ENCODE data around the gene IL23R. TPM values are rescaled to one million over a fixed set of nuclear protein-coding genes. Genes with fewer than 3 reads are reported as not detected.
"Not testable (repeated sequence)": the region's sequence is repeated elsewhere in the genome, so short reads cannot be mapped to it uniquely, and the experiment has no call there.

IL23R gene
- total RNA-seq, 1 experiment from 2014 or later = 1.5 TPM

GRCh38 chr1:67144696-67145095, 21.6 kb upstream of the IL23R start:
- DNase-seq (ENCODE audit: low read depth, low spot score) = peak; percentile 36
- in situ Hi-C loops (cut with HindIII; ENCODE audit: low pct_unique_long_range_greater_than_20kb, low sequenced_read_pairs) = no loop called here

GRCh38 chr1:67146101-67146500, 20.2 kb upstream of the IL23R start:
- in situ Hi-C loops (cut with HindIII; ENCODE audit: low pct_unique_long_range_greater_than_20kb, low sequenced_read_pairs) = no loop called here
- DNase-seq (ENCODE audit: low read depth, low spot score) = no peak

DNA sequence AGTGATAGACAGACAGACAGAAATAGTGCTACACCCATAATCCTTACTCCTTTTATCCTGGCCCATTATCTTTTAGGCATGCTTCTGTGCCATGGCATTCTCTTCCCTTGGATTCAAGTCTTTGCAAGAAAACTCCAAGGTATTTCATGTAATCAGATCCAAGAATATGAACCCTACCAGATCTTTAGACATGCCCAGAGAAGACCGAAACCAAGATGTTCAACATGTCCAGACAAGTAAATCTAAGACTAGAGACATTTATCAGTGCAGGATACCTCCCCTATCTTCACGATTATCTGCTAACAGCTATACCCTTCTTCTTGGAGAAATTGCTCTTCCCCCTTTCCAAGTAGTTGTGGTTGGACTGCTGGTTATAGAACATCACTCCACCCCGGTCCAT, 19.7 kb upstream of the IL23R start:
- in situ Hi-C loops (cut with HindIII; ENCODE audit: low pct_unique_long_range_greater_than_20kb, low sequenced_read_pairs) = no loop called here
- DNase-seq (ENCODE audit: low read depth, low spot score) = no peak

DNA sequence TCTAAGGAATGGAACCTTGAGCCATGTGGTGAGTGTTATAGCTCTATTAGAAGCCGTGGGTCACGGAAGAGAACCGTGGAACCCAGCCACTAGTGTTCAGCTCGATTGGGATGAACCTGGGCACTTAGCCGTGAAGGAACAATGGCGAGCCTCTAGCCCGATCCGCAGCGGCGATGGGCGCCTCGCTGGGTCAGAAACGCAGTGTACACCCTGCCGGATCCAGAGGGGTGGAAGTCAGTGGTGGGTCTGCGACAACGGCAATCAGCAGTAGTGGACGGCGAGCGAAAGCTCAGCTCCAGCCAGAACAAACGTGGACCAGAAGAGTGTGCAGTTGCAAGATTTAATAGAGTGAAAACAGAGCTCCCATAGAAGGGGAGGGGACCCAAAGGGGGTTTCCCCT, 18.3 kb upstream of the IL23R start:
- in situ Hi-C loops (cut with HindIII; ENCODE audit: low pct_unique_long_range_greater_than_20kb, low sequenced_read_pairs); DNase-seq (ENCODE audit: low read depth, low spot score): not testable (repeated sequence)

GRCh38 chr1:67148516-67149178, 17.6 kb upstream of the IL23R start:
- in situ Hi-C loops (cut with HindIII; ENCODE audit: low pct_unique_long_range_greater_than_20kb, low sequenced_read_pairs) = no loop called here
- no peak for DNase-seq (ENCODE audit: low read depth, low spot score)

DNA sequence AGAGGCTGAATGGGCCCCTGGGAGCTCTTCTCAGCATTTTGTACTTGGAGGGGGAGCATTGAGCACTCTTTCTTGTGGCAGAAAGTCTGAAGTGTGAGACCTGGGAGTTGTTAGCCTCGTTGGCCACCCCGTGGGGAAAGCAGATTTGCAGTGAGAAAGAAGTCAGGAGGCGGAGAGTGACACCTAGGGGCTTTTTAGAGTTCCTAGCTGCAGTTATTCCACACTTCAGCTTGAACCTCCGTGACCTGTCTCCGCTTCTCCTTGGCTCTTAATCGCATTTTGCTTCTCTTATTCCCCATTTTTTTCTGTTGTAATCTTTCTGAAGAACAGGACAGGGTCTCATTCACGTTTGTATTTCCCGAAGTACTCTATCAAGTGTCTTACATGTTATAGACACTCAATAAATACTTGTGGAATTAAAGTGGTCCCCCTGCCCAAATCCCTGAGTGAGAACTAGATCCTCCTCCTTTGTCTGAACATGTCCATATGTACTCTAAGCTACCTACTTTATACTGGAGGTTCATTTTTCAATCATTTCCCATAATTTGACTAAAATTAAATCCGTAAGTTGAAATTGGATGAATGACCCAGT, 17.0 kb upstream of the IL23R start:
- peak; percentile 84 for DNase-seq (ENCODE audit: low read depth, low spot score)
- in situ Hi-C loops (cut with HindIII; ENCODE audit: low pct_unique_long_range_greater_than_20kb, low sequenced_read_pairs) = no loop called here

- in situ Hi-C loops (cut with HindIII; ENCODE audit: low pct_unique_long_range_greater_than_20kb, low sequenced_read_pairs) = no loop called here
These were observed 15.3 kb upstream of the IL23R start for GRCh38 chr1:67150931-67151330.

DNA sequence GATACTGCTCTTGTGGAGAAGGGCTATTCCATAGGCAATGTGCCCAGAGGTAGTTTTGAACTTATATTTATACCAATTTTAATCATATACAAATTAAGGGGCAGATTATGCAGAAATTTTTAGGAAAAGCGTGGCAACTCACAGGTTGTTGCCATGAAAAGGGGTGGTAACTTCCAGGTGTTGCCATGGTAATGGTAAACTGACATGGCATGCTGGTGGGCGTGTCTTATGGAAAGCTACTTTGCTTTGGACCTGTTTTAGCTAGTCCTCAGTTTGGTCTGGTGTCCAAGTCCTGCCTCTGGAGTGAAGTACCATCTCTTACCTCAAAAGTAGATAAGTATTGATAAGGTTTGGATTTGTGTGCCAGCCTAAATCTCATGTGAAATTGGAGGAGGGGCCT, 7.9 kb upstream of the IL23R start:
- in situ Hi-C loops (cut with HindIII; ENCODE audit: low pct_unique_long_range_greater_than_20kb, low sequenced_read_pairs) = no loop called here

More at GRCh38 chr1:67150931-67151330, 15.3 kb upstream of the IL23R start:
- DNase-seq (ENCODE audit: low read depth, low spot score) = no peak

GRCh38 chr1:67159233-67159632, 7.0 kb upstream of the IL23R start:
- in situ Hi-C loops (cut with HindIII; ENCODE audit: low pct_unique_long_range_greater_than_20kb, low sequenced_read_pairs) = no loop called here

More for the DNA sequence above, 7.9 kb upstream of the IL23R start:
- no peak for DNase-seq (ENCODE audit: low read depth, low spot score)

GRCh38 chr1:67162954-67163353, 3.3 kb upstream of the IL23R start:
- DNase-seq (ENCODE audit: low read depth, low spot score) = no peak
- in situ Hi-C loops (cut with HindIII; ENCODE audit: low pct_unique_long_range_greater_than_20kb, low sequenced_read_pairs) = no loop called here

More at GRCh38 chr1:67159233-67159632, 7.0 kb upstream of the IL23R start:
- no peak for DNase-seq (ENCODE audit: low read depth, low spot score)

DNA sequence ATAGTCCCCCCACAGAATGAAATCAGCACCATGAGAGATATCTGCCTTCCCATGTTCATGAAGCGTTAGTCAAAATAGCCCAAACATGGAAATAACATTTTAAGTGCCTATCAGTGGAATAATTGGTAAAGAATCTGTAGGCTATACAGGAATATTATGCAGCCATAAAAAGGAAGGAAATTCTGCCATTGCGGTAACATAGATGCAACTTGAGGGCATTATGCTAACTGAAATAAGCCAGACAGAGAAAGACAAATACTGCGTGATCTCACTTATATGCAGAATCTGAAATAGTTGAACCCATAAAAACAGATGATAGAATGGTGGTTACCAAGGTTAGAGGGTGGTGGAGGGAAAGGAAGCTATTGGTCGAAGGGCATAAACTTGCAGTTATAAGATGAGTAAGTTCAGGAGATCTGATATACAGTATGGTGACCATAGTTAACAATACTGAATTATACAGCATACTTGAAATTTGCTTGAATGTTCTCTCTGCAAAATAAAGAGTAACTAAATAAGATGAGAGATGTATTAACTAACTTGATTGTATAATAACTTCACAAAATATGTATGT, 699 bp upstream of the IL23R start:
- DNase-seq (ENCODE audit: low read depth, low spot score) = no peak

GRCh38 chr1:67169496-67169895, 3.2 kb downstream of the IL23R start:
- no peak for DNase-seq (ENCODE audit: low read depth, low spot score)
- in situ Hi-C loops (cut with HindIII; ENCODE audit: low pct_unique_long_range_greater_than_20kb, low sequenced_read_pairs) = no loop called here

More for the DNA sequence above, 699 bp upstream of the IL23R start:
- in situ Hi-C loops (cut with HindIII; ENCODE audit: low pct_unique_long_range_greater_than_20kb, low sequenced_read_pairs) = no loop called here

GRCh38 chr1:67169932-67170331, 3.7 kb downstream of the IL23R start:
- no peak for DNase-seq (ENCODE audit: low read depth, low spot score)
- in situ Hi-C loops (cut with HindIII; ENCODE audit: low pct_unique_long_range_greater_than_20kb, low sequenced_read_pairs) = no loop called here

GRCh38 chr1:67170751-67171573, 4.7 kb downstream of the IL23R start:
- in situ Hi-C loops (cut with HindIII; ENCODE audit: low pct_unique_long_range_greater_than_20kb, low sequenced_read_pairs) = no loop called here

DNA sequence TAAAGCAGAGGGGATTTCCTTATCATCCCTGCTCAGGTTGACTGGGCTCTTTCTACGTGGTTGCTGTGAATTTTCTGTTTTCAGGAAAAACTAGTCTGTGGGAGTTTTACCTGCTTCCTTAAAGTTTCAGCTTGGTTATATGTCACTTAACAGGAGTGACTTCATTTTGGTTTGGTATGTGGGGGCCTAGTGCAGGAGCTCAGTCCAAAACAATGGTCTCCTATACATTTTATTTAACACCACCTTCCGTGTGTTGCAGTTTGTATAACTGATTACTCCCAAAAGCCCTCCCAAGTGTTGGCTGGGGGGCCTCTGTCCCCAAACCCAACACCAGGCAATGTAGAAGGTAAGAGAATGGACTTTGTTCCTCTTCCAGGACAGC, 5.3 kb downstream of the IL23R start:
- in situ Hi-C loops (cut with HindIII; ENCODE audit: low pct_unique_long_range_greater_than_20kb, low sequenced_read_pairs) = no loop called here
- DNase-seq (ENCODE audit: low read depth, low spot score) = no peak

More at GRCh38 chr1:67170751-67171573, 4.7 kb downstream of the IL23R start:
- peak; percentile 70 for DNase-seq (ENCODE audit: low read depth, low spot score)

- peak; percentile 27 for DNase-seq (ENCODE audit: low read depth, low spot score)
- in situ Hi-C loops (cut with HindIII; ENCODE audit: low pct_unique_long_range_greater_than_20kb, low sequenced_read_pairs) = no loop called here
These were observed 5.7 kb downstream of the IL23R start for GRCh38 chr1:67171978-67172377.

DNA sequence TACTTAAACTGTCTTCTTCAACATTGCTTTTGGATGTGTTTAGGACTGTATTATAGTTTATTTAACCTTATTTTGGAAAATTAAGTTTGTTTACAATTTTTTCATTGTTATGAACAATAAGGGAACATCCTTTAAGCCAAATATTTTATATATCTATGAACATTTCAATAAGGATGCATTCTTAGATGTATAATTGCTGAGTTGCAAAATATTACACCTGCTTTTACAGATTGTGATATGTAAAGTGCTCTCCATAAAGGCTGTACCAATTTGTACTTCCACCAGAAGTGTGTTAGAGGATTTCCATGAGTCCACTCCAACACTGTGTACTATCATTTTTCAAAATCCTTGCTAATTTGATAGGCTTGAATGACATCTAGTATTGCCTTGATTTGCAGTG, 7.7 kb downstream of the IL23R start:
- DNase-seq (ENCODE audit: low read depth, low spot score) = no peak
- in situ Hi-C loops (cut with HindIII; ENCODE audit: low pct_unique_long_range_greater_than_20kb, low sequenced_read_pairs) = no loop called here

- no peak for DNase-seq (ENCODE audit: low read depth, low spot score)
- in situ Hi-C loops (cut with HindIII; ENCODE audit: low pct_unique_long_range_greater_than_20kb, low sequenced_read_pairs) = no loop called here
These were observed 8.5 kb downstream of the IL23R start for GRCh38 chr1:67174716-67175284.

Data from SK-MEL-5 (cell line).